H1 (cell line): Measurements from ENCODE around the gene UGT1A8. TPM values are rescaled to one million over a fixed set of nuclear protein-coding genes. Genes with fewer than 3 reads are reported as not detected.

ENCODE experiments used
- BACH1 ChIP-seq: IDR thresholded peaks from 2 replicates; pipeline ENCODE4 v1.6.1; 2012; ENCODE audit warnings: low read length, improper control_type of control experiment
- CBX8 ChIP-seq: fragments of 300-800, 300-1000 bp; sonication (generic); IDR thresholded peaks from 2 replicates; pipeline ENCODE4 v1.7.1; 2016; ENCODE audit warnings: low read depth, low read length, borderline replicate concordance
- HDAC2 ChIP-seq, 2 experiments: fragments of 300-600 bp in 1 of 2; sonication (generic) in 1 of 2; IDR thresholded peaks; 2 replicates each; pipeline ENCODE4 v1.6.1; 2011 to 2012; ENCODE audit warnings: low read depth in 2 of 2, low read length in 2 of 2, mild to moderate bottlenecking in 2 of 2, moderate library complexity in 2 of 2, borderline replicate concordance in 1 of 2, inconsistent platforms in 1 of 2
- RBBP5 ChIP-seq: IDR thresholded peaks from 2 replicates; pipeline ENCODE4 v1.7.1; 2012; ENCODE audit warnings: low read depth, mild to moderate bottlenecking, inconsistent platforms, low read length, moderate library complexity, borderline replicate concordance
- RNF2 ChIP-seq: fragments of 200-900, 300-1000 bp; sonication (generic); IDR thresholded peaks from 2 replicates; pipeline ENCODE4 v1.7.1; 2016; ENCODE audit warnings: borderline replicate concordance, low read depth, mild to moderate bottlenecking, antibody characterized with exemption, low read length; ENCODE audit not compliant: poor library complexity, severe bottlenecking; ENCODE audit errors: missing control alignments
- RXRA ChIP-seq: IDR thresholded peaks from 2 replicates; pipeline ENCODE4 v1.6.1; 2011; ENCODE audit warnings: low read depth, mild to moderate bottlenecking, low read length, moderate library complexity; ENCODE audit not compliant: insufficient read depth
- TBP ChIP-seq: IDR thresholded peaks from 2 replicates; pipeline ENCODE4 v1.6.1; 2011; ENCODE audit warnings: low read depth, low read length, improper control_type of control experiment
- polyA plus RNA-seq, 7 experiments: library from polyadenylated mRNA; depleted of rRNA in 3 of 7; stranded (reverse) in 5 of 7; unstranded in 2 of 7; fragments of >200 nt in 5 of 7; fragments of 200-250 nt in 2 of 7; gene quantifications; 1 replicate in 5 of 7; 2 replicates in 1 of 7; 4 replicates in 1 of 7; pipeline versions ENCODE4 v1.2.1 to v1.2.3, GENCODE V29; 2011 to 2013; ENCODE audit warnings: missing spikeins in 2 of 7, mixed read lengths in 2 of 7
- total RNA-seq: library from RNA; stranded (reverse); fragmentation: NEBNext Ultra II Directional; extraction: Animal tissue kit (Norgen Biotek cat#: 25700); gene quantifications from 2 replicates; pipeline ENCODE4 v1.2.1, GENCODE V29; 2021
- TF ChIP-seq, protein P1 (sequence below): IDR thresholded peaks from 2 replicates; pipeline ENCODE4 v1.6.1; 2011; ENCODE audit warnings: low read length, improper control_type of control experiment

The UGT1A8 gene
- total and polyA plus RNA-seq, 2 of the 8 experiments (the other 6 are each of a cell fraction or from before 2014, with no cell fraction given), result not detected

GRCh38 chr2:233821196-233821595 lies 203.8 kb downstream of the UGT1A8 start (continued):
- TF ChIP-seq HDAC2 (IDR thresholded peaks at IDR 0.05; ENCODE audit: borderline replicate concordance in 1 of 2, low read depth in 2 of 2, low read length in 2 of 2) (no peak), CBX8 (no peak), RXRA (no peak), BACH1 (no peak), RBBP5 (no peak), RNF2 (no peak), TBP (no peak)
- TF ChIP-seq, protein P1, sequence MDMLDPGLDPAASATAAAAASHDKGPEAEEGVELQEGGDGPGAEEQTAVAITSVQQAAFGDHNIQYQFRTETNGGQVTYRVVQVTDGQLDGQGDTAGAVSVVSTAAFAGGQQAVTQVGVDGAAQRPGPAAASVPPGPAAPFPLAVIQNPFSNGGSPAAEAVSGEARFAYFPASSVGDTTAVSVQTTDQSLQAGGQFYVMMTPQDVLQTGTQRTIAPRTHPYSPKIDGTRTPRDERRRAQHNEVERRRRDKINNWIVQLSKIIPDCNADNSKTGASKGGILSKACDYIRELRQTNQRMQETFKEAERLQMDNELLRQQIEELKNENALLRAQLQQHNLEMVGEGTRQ, result no peak
